K562 (cell line): ENCODE results near the gene PMVK. TPM values are rescaled to one million over a fixed set of nuclear protein-coding genes. Genes with fewer than 3 reads are reported as not detected.

Source experiments
- CSDE1 ChIP-seq, 2 experiments: fragments of 450-650 bp; IDR thresholded peaks; 2 replicates each; pipeline ENCODE4 v1.6.1; 2016; ENCODE audit warnings: mild to moderate bottlenecking in 1 of 2
- E2F4 ChIP-seq: sonication (generic); formaldehyde crosslinking; IDR thresholded peaks from 2 replicates; pipeline ENCODE4 v1.8.0; 2022; ENCODE audit warnings: mild to moderate bottlenecking, low read depth, missing genetic modification reagents
- GMEB1 ChIP-seq: fragments of 250-450 bp; sonication (Bioruptor Pico); IDR thresholded peaks from 2 replicates; pipeline ENCODE4 v1.4.0; 2020; ENCODE audit warnings: mild to moderate bottlenecking
- HSF4 ChIP-seq: fragments of 250-450 bp; sonication (Bioruptor Pico); IDR thresholded peaks from 2 replicates; pipeline ENCODE4 v2.1.2; 2022; ENCODE audit warnings: mild to moderate bottlenecking, moderate library complexity, borderline replicate concordance
- RBM15 ChIP-seq: fragments of 200-400 bp; formaldehyde crosslinking; IDR thresholded peaks from 2 replicates; pipeline ENCODE4 v1.6.1; 2018; ENCODE audit warnings: mild to moderate bottlenecking, low read length, moderate library complexity; ENCODE audit not compliant: insufficient read depth
- RBM17 ChIP-seq: fragments of 200-400 bp; formaldehyde crosslinking; IDR thresholded peaks from 2 replicates; pipeline ENCODE4 v1.6.1; 2017; ENCODE audit warnings: low read depth, mild to moderate bottlenecking, low read length, borderline replicate concordance
- SRSF1 ChIP-seq: fragments of 200-400 bp; formaldehyde crosslinking; IDR thresholded peaks from 2 replicates; pipeline ENCODE4 v1.6.1; 2017; ENCODE audit warnings: mild to moderate bottlenecking, low read depth, low read length, moderate library complexity
- TRIM25 ChIP-seq: fragments of 450-650 bp; IDR thresholded peaks from 2 replicates; pipeline ENCODE4 v1.7.0; 2016; ENCODE audit warnings: borderline replicate concordance
- ZNF12 ChIP-seq: sonication (generic); formaldehyde crosslinking; IDR thresholded peaks from 2 replicates; pipeline ENCODE4 v1.4.0; 2020; ENCODE audit warnings: mild to moderate bottlenecking, missing genetic modification reagents
- ZNF449 ChIP-seq: fragments of 250-450 bp; sonication (Bioruptor Pico); IDR thresholded peaks from 2 replicates; pipeline ENCODE4 v1.8.0; 2022; ENCODE audit warnings: moderate library complexity, mild to moderate bottlenecking, inconsistent platforms
- polyA plus RNA-seq, 8 experiments: library from polyadenylated mRNA; depleted of rRNA in 4 of 8; stranded (reverse) in 5 of 8; unstranded in 3 of 8; fragments of >200 nt; fragmentation: Nextera tagmentation in 2 of 8; fragmentation: Illumina TruSeq in 1 of 8; extraction: Ambion mirVana in 2 of 8; extraction: Trizol in 1 of 8; gene quantifications; 2 replicates each; pipeline versions ENCODE4 v1.2.1 to v1.2.3, GENCODE V29; 2011 to 2014; ENCODE audit warnings: inconsistent platforms in 1 of 8, missing spikeins in 1 of 8
- total RNA-seq, 7 experiments: library from RNA; depleted of rRNA in 6 of 7; stranded (reverse); fragments of >200 nt in 6 of 7; fragmentation: Illumina TruSeq in 2 of 7; extraction: Trizol in 2 of 7; gene quantifications; 2 replicates each; pipeline versions ENCODE4 v1.2.1 to v1.2.3, GENCODE V29; 2011 to 2021; ENCODE audit warnings: low replicate concordance in 1 of 7
- TF ChIP-seq, protein P1 (sequence below): fragments of 200-800 bp; sonication (Bioruptor generic); IDR thresholded peaks from 2 replicates; pipeline ENCODE4 v1.6.1; 2017; ENCODE audit warnings: missing genetic modification characterization, missing compliant biosample characterization
- TF ChIP-seq, protein P2 (sequence below), 2 experiments: fragments of 450-650 bp in 1 of 2; sonication (generic) in 1 of 2; formaldehyde crosslinking in 1 of 2; IDR thresholded peaks in 1 of 2; conservative IDR thresholded peaks in 1 of 2; 2 replicates each; pipeline versions ENCODE4 v1.6.1 to v1.8.1; 2016 to 2023; ENCODE audit warnings: mild to moderate bottlenecking in 2 of 2, moderate library complexity in 2 of 2, inconsistent platforms in 1 of 2, missing genetic modification reagents in 1 of 2
- TF ChIP-seq, protein P3 (sequence below): sonication (generic); formaldehyde crosslinking; IDR thresholded peaks from 2 replicates; pipeline ENCODE4 v1.4.0; 2020; ENCODE audit warnings: mild to moderate bottlenecking, missing genetic modification reagents

PMVK gene
- total and polyA plus RNA-seq, 9 of the 15 experiments (the other 6 are each of a cell fraction or from before 2014, with no cell fraction given): 1.1 to 15.3 (median 6.3) TPM

GRCh38 chr1:154982897-154983648 is 46.6 kb upstream of the PMVK start, which contains the start of gene FLAD1 (continued):
- TF ChIP-seq RBM15 (no peak), GMEB1 (CRISPR knock-in tag) (no peak), RBM17 (no peak), SRSF1 (no peak), ZNF12 (CRISPR knock-in tag) (no peak), TRIM25 (no peak), CSDE1 (IDR thresholded peaks at IDR 0.05) (no peak), ZNF449 (CRISPR knock-in tag) (no peak), E2F4 (CRISPR knock-in tag) (peak; percentile 85), HSF4 (CRISPR knock-in tag) (no peak)
- TF ChIP-seq, protein P1, sequence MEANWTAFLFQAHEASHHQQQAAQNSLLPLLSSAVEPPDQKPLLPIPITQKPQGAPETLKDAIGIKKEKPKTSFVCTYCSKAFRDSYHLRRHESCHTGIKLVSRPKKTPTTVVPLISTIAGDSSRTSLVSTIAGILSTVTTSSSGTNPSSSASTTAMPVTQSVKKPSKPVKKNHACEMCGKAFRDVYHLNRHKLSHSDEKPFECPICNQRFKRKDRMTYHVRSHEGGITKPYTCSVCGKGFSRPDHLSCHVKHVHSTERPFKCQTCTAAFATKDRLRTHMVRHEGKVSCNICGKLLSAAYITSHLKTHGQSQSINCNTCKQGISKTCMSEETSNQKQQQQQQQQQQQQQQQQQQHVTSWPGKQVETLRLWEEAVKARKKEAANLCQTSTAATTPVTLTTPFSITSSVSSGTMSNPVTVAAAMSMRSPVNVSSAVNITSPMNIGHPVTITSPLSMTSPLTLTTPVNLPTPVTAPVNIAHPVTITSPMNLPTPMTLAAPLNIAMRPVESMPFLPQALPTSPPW (CRISPR knock-in tag): peak; percentile 75
- TF ChIP-seq, protein P2, sequence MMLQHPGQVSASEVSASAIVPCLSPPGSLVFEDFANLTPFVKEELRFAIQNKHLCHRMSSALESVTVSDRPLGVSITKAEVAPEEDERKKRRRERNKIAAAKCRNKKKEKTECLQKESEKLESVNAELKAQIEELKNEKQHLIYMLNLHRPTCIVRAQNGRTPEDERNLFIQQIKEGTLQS (IDR thresholded peaks at IDR 0.05): no peak; the same call in 1 of the 2 replicates
- TF ChIP-seq, protein P2 (CRISPR knock-in tag; conservative IDR thresholded peaks at IDR 0.05): no peak
- TF ChIP-seq, protein P3, sequence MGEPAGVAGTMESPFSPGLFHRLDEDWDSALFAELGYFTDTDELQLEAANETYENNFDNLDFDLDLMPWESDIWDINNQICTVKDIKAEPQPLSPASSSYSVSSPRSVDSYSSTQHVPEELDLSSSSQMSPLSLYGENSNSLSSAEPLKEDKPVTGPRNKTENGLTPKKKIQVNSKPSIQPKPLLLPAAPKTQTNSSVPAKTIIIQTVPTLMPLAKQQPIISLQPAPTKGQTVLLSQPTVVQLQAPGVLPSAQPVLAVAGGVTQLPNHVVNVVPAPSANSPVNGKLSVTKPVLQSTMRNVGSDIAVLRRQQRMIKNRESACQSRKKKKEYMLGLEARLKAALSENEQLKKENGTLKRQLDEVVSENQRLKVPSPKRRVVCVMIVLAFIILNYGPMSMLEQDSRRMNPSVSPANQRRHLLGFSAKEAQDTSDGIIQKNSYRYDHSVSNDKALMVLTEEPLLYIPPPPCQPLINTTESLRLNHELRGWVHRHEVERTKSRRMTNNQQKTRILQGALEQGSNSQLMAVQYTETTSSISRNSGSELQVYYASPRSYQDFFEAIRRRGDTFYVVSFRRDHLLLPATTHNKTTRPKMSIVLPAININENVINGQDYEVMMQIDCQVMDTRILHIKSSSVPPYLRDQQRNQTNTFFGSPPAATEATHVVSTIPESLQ (CRISPR knock-in tag): 0 out of 2 replicates have a peak, but pooled peaks have one; percentile 34
